ENCODE results near the gene NLK.

- TF ChIP-seq CTCF (IDR thresholded peaks at IDR 0.05) (no peak), EP300 (IDR thresholded peaks at IDR 0.05) (no peak), POLR2AphosphoS5 (IDR thresholded peaks at IDR 0.05) (no peak)
Observed at GRCh38 chr17:28093999-28094716, 51.7 kb downstream of the NLK start.

Data from sigmoid colon (tissue), 4 donors.